Liver (tissue), 9 donors: ENCODE measurements around the gene FOXO1. TPM values are rescaled to one million over a fixed set of nuclear protein-coding genes. Genes with fewer than 3 reads are reported as not detected.

Source experiments
- DNase-seq: peaks from one replicate; pipeline ENCODE4 v3.0.0-alpha.2; 2017; ENCODE audit warnings: low spot score
- H3K27ac ChIP-seq, 2 donors: one replicate each; pipeline ENCODE4 v1.7.0; 2013; ENCODE audit warnings: inconsistent platforms in 2 of 2, low read length in 2 of 2, control low read depth in 1 of 2, low read depth in 1 of 2, mild to moderate bottlenecking in 1 of 2
- H3K27me3 ChIP-seq, 4 donors: one replicate each; pipeline versions ENCODE4 v1.6.1 to v1.7.0; 2013; ENCODE audit warnings: low read length in 3 of 4, inconsistent platforms in 1 of 4, mild to moderate bottlenecking in 1 of 4, moderate library complexity in 1 of 4; ENCODE audit not compliant: control insufficient read depth in 4 of 4, insufficient read depth in 4 of 4
- H3K36me3 ChIP-seq, 4 donors: one replicate each; pipeline versions ENCODE4 v1.6.1 to v1.7.0; 2013; ENCODE audit warnings: low read length in 3 of 4, mild to moderate bottlenecking in 3 of 4, low read depth in 1 of 4, moderate library complexity in 1 of 4; ENCODE audit not compliant: control insufficient read depth in 4 of 4, insufficient read depth in 3 of 4
- H3K4me1 ChIP-seq, 4 donors: one replicate each; pipeline versions ENCODE4 v1.6.1 to v1.7.0; 2013; ENCODE audit warnings: low read length in 3 of 4, mild to moderate bottlenecking in 3 of 4, moderate library complexity in 1 of 4; ENCODE audit not compliant: control insufficient read depth in 4 of 4, insufficient read depth in 4 of 4
- H3K4me3 ChIP-seq, 3 donors: one replicate each; pipeline versions ENCODE4 v1.6.1 to v1.7.0; 2013; ENCODE audit warnings: low read length in 3 of 3, control low read depth in 1 of 3, low read depth in 1 of 3, mild to moderate bottlenecking in 1 of 3
- H3K9ac ChIP-seq, 2 donors: one replicate each; pipeline ENCODE4 v1.7.0; 2013; ENCODE audit warnings: low read length in 2 of 2, mild to moderate bottlenecking in 2 of 2, moderate library complexity in 2 of 2, control low read depth in 1 of 2, low read depth in 1 of 2
- H3K9me3 ChIP-seq, 4 donors: one replicate each; pipeline versions ENCODE4 v1.6.1 to v1.7.0; 2013; ENCODE audit warnings: low read length in 3 of 4; ENCODE audit not compliant: control insufficient read depth in 4 of 4
- EGR1 ChIP-seq, 2 donors: IDR thresholded peaks; 2 replicates each; pipeline ENCODE4 v1.6.1; 2016 to 2018; ENCODE audit warnings: antibody characterized with exemption in 2 of 2, low read depth in 2 of 2
- FOXA1 ChIP-seq: IDR thresholded peaks from 2 replicates; pipeline ENCODE4 v1.6.1; 2016; ENCODE audit warnings: antibody characterized with exemption
- FOXA2 ChIP-seq: IDR thresholded peaks from 2 replicates; pipeline ENCODE4 v1.6.1; 2016; ENCODE audit warnings: antibody characterized with exemption
- GABPA ChIP-seq, 2 donors: IDR thresholded peaks in 1 of 2; conservative IDR thresholded peaks in 1 of 2; 2 replicates each; pipeline ENCODE4 v1.6.1; 2016; ENCODE audit warnings: antibody characterized with exemption in 2 of 2, mild to moderate bottlenecking in 1 of 2, moderate library complexity in 1 of 2
- HNF4A ChIP-seq, 2 donors: conservative IDR thresholded peaks; 2 replicates each; pipeline ENCODE4 v1.6.1; 2016; ENCODE audit warnings: antibody characterized with exemption in 2 of 2, mild to moderate bottlenecking in 2 of 2
- HNF4G ChIP-seq: IDR thresholded peaks from 2 replicates; pipeline ENCODE4 v1.6.1; 2016; ENCODE audit warnings: antibody characterized with exemption
- JUND ChIP-seq, 2 donors: IDR thresholded peaks; 2 replicates each; pipeline ENCODE4 v1.6.1; 2016; ENCODE audit warnings: antibody characterized with exemption in 2 of 2
- NR2F2 ChIP-seq: IDR thresholded peaks from 2 replicates; pipeline ENCODE4 v1.6.1; 2016; ENCODE audit warnings: antibody characterized with exemption
- RAD21 ChIP-seq, 2 donors: IDR thresholded peaks; 2 replicates each; pipeline ENCODE4 v1.6.1; 2016; ENCODE audit warnings: antibody characterized with exemption in 2 of 2, mild to moderate bottlenecking in 2 of 2
- RXRA ChIP-seq, 2 donors: IDR thresholded peaks; 2 replicates each; pipeline ENCODE4 v1.6.1; 2017 to 2018; ENCODE audit warnings: antibody characterized with exemption in 2 of 2, mild to moderate bottlenecking in 1 of 2
- SP1 ChIP-seq: IDR thresholded peaks from 2 replicates; pipeline ENCODE4 v1.6.1; 2018; ENCODE audit warnings: antibody characterized with exemption, mild to moderate bottlenecking
- TAF1 ChIP-seq: conservative IDR thresholded peaks from 2 replicates; pipeline ENCODE4 v1.6.1; 2016; ENCODE audit warnings: antibody characterized with exemption, mild to moderate bottlenecking
- YY1 ChIP-seq: IDR thresholded peaks from 2 replicates; pipeline ENCODE4 v1.6.1; 2016; ENCODE audit warnings: antibody characterized with exemption, mild to moderate bottlenecking
- WGBS: extraction: QIAGEN DNeasy Blood & Tissue Kit; methylation state at CpG from one replicate; pipeline ENCODE4 v1.1.7; 2013; 5-methylcytosine and 5-hydroxymethylcytosine counted together
- polyA plus RNA-seq, 2 donors: library from polyadenylated mRNA; stranded (reverse) in 1 of 2; unstranded in 1 of 2; fragments of 200-250 nt in 1 of 2; fragments of >200 nt in 1 of 2; fragmentation: Nextera tagmentation in 1 of 2; extraction: Ambion mirVana in 1 of 2; gene quantifications; one replicate each; pipeline versions ENCODE4 v1.2.1 to v1.2.3, GENCODE V29; 2013 to 2015
- total RNA-seq, 2 donors: library from RNA; depleted of rRNA; stranded (reverse); fragments of >200 nt; gene quantifications; one replicate each; pipeline ENCODE4 v1.2.3, GENCODE V29; 2014
- TF ChIP-seq, protein P1 (sequence below): fragments of 150-350 bp; IDR thresholded peaks from 2 replicates; pipeline ENCODE4 v1.5.1; 2017; ENCODE audit warnings: improper control_type of control experiment, low read depth, low read length; ENCODE audit not compliant: missing input control
- TF ChIP-seq, protein P2 (sequence below): IDR thresholded peaks from 2 replicates; pipeline ENCODE4 v1.6.1; 2016; ENCODE audit warnings: antibody characterized with exemption
- TF ChIP-seq, protein P3 (sequence below): IDR thresholded peaks from 2 replicates; pipeline ENCODE4 v1.6.1; 2016; ENCODE audit warnings: antibody characterized with exemption
- TF ChIP-seq, protein P4 (sequence below): IDR thresholded peaks from 2 replicates; pipeline ENCODE4 v1.6.1; 2016; ENCODE audit warnings: antibody characterized with exemption, mild to moderate bottlenecking
- donor health status: healthy.
- donor health status: healthy.
- donor health status: healthy.
- donor health status: healthy.
- donor health status: healthy.

The FOXO1 gene
- total and polyA plus RNA-seq, 4 donors: 5.4 to 23.6 (median 8.6) TPM

DNA sequence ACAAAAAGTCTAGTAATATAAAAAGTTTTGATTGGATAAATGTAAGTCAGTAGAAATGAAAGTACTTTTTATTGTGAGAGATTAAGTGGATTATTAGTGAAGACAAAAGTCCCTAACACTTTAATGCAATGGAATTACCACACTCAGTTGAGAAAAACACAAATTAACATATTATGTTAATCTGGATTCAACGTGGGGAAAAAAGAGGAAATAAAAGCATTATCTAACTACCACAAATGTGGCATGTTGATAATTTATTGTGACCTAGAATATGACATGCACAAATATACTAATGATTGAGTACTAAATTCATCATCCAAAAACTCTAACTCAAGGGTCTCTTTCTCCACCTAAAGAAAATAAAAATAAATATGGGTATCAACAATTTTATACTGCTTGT lies 41.5 kb downstream of the FOXO1 start:
- H3K4me1 ChIP-seq: peaks cover 16 to 43% (median 22%) of the 10 kb centered on the region in 4 donors
- no peaks in the 10 kb centered on the region for H3K36me3 ChIP-seq
- WGBS: 44% methylated on average over 1 of the region's 1 CpG
- no peaks in the 10 kb centered on the region for H3K27me3 ChIP-seq
- H3K9ac ChIP-seq: no peak overlapping the region
- no peak for DNase-seq
- no peak for TF ChIP-seq TAF1
- TF ChIP-seq RXRA (IDR thresholded peaks at IDR 0.05): no peak
- TF ChIP-seq EGR1 (IDR thresholded peaks at IDR 0.05; ENCODE audit: low read depth in 2 of 2): no peak
- no peak for TF ChIP-seq YY1
- no peak for TF ChIP-seq NR2F2
- no peak for TF ChIP-seq FOXA2
- TF ChIP-seq, protein P1, sequence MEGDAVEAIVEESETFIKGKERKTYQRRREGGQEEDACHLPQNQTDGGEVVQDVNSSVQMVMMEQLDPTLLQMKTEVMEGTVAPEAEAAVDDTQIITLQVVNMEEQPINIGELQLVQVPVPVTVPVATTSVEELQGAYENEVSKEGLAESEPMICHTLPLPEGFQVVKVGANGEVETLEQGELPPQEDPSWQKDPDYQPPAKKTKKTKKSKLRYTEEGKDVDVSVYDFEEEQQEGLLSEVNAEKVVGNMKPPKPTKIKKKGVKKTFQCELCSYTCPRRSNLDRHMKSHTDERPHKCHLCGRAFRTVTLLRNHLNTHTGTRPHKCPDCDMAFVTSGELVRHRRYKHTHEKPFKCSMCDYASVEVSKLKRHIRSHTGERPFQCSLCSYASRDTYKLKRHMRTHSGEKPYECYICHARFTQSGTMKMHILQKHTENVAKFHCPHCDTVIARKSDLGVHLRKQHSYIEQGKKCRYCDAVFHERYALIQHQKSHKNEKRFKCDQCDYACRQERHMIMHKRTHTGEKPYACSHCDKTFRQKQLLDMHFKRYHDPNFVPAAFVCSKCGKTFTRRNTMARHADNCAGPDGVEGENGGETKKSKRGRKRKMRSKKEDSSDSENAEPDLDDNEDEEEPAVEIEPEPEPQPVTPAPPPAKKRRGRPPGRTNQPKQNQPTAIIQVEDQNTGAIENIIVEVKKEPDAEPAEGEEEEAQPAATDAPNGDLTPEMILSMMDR: no peak
- TF ChIP-seq HNF4G: no peak
- TF ChIP-seq FOXA1: no peak
- TF ChIP-seq SP1: no peak
- TF ChIP-seq, protein P2, sequence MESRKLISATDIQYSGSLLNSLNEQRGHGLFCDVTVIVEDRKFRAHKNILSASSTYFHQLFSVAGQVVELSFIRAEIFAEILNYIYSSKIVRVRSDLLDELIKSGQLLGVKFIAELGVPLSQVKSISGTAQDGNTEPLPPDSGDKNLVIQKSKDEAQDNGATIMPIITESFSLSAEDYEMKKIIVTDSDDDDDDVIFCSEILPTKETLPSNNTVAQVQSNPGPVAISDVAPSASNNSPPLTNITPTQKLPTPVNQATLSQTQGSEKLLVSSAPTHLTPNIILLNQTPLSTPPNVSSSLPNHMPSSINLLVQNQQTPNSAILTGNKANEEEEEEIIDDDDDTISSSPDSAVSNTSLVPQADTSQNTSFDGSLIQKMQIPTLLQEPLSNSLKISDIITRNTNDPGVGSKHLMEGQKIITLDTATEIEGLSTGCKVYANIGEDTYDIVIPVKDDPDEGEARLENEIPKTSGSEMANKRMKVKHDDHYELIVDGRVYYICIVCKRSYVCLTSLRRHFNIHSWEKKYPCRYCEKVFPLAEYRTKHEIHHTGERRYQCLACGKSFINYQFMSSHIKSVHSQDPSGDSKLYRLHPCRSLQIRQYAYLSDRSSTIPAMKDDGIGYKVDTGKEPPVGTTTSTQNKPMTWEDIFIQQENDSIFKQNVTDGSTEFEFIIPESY: no peak
- TF ChIP-seq, protein P3, sequence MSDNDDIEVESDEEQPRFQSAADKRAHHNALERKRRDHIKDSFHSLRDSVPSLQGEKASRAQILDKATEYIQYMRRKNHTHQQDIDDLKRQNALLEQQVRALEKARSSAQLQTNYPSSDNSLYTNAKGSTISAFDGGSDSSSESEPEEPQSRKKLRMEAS: no peak
- TF ChIP-seq GABPA (IDR thresholded peaks at IDR 0.05 in 1 of 2, conservative IDR thresholded peaks at IDR 0.05 in 1 of 2): no peak
- no peak for TF ChIP-seq JUND (IDR thresholded peaks at IDR 0.05)
- TF ChIP-seq, protein P4, sequence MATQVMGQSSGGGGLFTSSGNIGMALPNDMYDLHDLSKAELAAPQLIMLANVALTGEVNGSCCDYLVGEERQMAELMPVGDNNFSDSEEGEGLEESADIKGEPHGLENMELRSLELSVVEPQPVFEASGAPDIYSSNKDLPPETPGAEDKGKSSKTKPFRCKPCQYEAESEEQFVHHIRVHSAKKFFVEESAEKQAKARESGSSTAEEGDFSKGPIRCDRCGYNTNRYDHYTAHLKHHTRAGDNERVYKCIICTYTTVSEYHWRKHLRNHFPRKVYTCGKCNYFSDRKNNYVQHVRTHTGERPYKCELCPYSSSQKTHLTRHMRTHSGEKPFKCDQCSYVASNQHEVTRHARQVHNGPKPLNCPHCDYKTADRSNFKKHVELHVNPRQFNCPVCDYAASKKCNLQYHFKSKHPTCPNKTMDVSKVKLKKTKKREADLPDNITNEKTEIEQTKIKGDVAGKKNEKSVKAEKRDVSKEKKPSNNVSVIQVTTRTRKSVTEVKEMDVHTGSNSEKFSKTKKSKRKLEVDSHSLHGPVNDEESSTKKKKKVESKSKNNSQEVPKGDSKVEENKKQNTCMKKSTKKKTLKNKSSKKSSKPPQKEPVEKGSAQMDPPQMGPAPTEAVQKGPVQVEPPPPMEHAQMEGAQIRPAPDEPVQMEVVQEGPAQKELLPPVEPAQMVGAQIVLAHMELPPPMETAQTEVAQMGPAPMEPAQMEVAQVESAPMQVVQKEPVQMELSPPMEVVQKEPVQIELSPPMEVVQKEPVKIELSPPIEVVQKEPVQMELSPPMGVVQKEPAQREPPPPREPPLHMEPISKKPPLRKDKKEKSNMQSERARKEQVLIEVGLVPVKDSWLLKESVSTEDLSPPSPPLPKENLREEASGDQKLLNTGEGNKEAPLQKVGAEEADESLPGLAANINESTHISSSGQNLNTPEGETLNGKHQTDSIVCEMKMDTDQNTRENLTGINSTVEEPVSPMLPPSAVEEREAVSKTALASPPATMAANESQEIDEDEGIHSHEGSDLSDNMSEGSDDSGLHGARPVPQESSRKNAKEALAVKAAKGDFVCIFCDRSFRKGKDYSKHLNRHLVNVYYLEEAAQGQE: no peak
- no peak for TF ChIP-seq HNF4A (conservative IDR thresholded peaks at IDR 0.05)
- no peak for TF ChIP-seq RAD21 (IDR thresholded peaks at IDR 0.05)
- H3K27ac ChIP-seq: no peak overlapping the region
- no peaks in the 10 kb centered on the region for H3K9me3 ChIP-seq
- no peak overlapping the region for H3K4me3 ChIP-seq

DNA sequence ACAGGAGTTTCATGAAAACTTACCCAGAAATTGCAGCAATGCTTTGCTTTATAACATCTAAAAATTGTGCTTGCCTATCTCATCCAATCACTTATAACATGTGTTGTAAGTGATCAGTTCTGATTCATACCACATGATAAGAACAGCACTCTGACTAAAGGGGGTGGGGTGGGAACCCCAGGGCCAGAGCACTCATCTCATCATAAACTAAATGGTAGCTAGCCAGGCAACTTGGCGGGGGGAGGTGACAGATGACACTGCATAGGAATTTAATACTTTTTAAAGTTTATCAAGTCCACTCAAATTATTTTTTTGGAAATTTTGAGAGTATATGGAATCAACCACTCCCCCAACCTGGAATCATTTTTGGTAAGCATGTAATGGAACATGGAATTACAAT lies 42.1 kb downstream of the FOXO1 start:
- H3K27ac ChIP-seq: no peak overlapping the region
- WGBS: 95% methylated on average over 1 of the region's 1 CpG
- H3K27me3 ChIP-seq: no peaks in the 10 kb centered on the region
- DNase-seq: no peak
- no peaks in the 10 kb centered on the region for H3K9me3 ChIP-seq
- no peak overlapping the region for H3K9ac ChIP-seq
- TF ChIP-seq FOXA1: no peak
- TF ChIP-seq HNF4A (conservative IDR thresholded peaks at IDR 0.05): no peak
- TF ChIP-seq, protein P1: no peak
- H3K4me3 ChIP-seq: no peak overlapping the region
- peaks cover 16 to 45% (median 26%) of the 10 kb centered on the region in 4 donors for H3K4me1 ChIP-seq
- H3K36me3 ChIP-seq: no peaks in the 10 kb centered on the region
